Hematopoietic multipotent progenitor cell (in vitro differentiated cells): ENCODE data around the gene AIRE. TPM values are rescaled to one million over a fixed set of nuclear protein-coding genes. Genes with fewer than 3 reads are reported as not detected.

ENCODE experiments used
- DNase-seq, 3 donors: peaks; one replicate each; pipeline ENCODE4 v3.0.0-alpha.2; 2011 to 2015; ENCODE audit warnings: low read depth in 2 of 3, low spot score in 2 of 3
- total RNA-seq: library from RNA; depleted of rRNA; stranded (reverse); fragments of >200 nt; gene quantifications from one replicate; pipeline ENCODE4 v1.2.3, GENCODE V29; 2012

AIRE gene
- total RNA-seq, 1 donor: 0.27 TPM

DNA sequence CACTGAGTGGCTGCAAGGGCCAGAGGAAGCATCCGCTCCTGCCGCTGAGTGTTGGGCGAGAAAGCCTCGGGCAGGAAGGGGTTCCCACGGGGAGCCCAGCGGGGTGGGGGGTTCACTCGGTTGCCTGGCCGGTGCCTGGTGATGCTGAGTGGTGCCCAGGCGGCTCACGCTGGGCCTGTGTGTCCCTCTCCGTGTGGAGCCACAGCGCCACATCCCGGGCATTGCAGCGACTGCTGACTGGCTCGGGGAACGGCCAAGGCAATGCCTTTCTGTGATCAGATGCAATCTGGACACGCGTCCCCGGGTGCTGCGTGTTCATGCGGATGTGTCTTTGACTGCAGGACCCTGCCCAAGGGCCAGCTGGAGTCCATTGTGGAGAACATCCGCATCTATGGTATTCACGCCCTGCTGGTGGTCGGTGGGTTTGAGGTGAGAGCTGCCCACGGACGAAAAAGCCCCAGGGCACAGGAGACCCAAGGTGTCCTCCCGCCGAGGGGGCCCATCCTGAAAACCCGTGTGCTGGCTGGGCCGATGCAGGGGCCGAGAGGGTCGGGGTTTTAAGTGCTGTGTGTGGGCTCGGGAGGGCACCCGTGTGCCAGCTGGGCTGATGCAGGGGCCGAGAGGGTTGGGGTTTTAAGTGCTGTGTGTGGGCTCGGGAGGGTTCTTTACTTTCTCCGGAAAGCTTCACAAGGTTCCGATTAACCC, 37.1 kb downstream of the AIRE start:
- DNase-seq: no peak

DNA sequence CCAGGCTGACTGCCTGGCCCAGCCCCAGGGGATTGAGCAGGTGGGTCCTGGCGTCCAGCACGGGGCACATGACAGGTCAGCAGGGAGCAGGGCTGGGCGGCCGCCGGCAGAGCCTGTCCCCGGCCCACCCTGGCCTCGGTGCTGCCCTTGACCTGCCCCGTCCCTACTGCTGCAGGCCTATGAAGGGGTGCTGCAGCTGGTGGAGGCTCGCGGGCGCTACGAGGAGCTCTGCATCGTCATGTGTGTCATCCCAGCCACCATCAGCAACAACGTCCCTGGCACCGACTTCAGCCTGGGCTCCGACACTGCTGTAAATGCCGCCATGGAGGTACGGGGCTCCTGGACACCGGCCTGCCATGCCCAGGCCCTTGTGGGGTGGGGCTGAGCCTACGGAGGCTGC, 37.9 kb downstream of the AIRE start:
- no peak for DNase-seq

DNA sequence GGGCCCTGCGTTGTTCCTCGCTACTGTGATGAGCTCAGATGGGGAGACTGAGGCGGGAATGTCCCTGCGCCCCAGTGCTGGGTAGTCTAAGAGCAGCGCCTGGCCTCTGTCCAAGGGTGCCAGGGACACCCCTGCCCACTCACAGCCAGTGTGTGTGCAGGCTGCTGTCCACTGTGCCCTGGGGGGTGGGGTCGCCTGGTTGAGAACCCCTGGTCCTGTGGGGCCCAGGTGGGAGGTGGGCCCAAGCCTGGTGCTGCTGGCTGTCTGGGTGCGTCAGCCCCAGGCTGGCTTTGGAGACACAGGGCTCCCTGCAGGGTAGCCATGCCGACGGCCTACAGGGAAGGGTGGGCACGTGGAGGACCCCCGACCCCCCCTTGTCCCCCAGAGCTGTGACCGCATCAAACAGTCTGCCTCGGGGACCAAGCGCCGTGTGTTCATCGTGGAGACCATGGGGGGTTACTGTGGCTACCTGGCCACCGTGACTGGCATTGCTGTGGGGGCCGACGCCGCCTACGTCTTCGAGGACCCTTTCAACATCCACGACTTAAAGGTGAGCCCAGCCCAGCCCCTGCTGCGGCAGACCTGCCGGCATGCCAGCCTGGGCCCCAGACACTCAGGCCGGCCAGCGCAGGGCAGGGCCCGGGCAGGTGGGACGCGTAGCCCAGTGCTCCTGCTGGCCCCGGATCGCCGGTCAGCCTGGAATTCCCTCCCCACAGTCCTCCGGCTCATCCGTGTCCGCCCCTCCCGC, 38.6 kb downstream of the AIRE start:
- DNase-seq: no peak

DNA sequence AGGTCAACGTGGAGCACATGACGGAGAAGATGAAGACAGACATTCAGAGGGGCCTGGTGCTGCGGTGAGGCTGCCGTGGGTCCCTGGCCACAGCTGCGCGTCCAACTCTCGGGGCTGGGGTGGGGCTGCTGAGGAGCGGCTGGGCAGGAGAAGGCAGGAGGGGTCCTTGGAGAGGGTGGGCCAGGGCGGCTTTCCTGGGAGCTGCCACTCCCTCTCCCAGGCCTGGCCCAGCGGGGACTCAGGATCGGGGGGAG, 39.1 kb downstream of the AIRE start:
- DNase-seq: no peak

DNA sequence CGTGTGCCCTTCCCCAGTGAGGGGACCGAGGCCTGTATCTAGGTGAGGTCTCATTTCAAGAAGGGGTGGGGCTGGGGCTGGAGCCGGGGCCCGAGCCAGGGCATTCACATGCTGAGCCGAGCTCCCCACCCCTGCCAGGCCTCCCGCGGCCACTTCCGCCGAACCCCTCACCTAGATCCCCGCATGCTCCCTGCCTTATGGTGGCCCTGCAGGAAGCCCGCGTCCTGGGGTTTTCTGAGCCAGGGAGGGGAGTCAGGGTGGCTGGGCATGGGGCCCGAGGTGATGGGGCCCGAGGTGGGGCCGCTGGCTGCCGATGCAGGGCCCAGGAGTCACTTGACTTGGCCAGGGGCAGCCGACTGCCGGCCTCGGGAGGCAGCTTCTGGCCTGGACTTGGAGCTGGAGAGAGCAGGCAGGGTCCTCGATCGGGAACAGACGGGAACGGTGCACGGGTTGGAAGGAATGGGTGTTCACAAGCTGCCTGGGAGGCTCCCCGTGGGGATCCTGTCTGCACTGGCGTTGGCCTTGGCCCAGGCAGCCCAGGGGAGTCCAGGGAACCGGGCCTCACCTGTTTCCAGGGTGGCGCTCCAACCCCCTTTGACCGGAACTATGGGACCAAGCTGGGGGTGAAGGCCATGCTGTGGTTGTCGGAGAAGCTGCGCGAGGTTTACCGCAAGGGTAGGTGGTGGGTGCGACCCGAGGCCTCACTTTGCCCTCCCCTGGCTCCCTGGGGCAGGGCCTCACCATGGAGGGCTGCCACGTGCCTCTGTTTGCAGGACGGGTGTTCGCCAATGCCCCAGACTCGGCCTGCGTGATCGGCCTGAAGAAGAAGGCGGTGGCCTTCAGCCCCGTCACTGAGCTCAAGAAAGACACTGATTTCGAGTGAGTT, 40.0 kb downstream of the AIRE start:
- DNase-seq: no peak

DNA sequence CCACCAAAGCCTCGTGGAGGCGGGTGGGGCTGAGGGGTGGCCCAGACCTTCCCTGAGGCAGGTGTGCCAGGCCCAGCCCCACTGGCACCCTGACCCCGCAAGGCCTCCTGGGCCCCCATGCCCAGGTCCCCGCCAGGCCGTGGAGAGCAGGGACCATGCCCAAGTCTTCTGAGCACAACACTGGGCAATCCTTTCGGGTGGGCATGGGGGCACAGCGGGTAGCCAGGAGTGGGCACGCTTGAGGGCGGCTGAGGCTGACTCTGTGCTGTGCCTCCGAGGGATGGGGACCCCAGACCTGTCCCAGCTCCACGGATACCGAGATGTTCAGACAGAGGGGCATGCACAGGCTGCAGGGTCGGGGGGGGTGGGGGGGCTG, 40.6 kb downstream of the AIRE start:
- no peak for DNase-seq

DNA sequence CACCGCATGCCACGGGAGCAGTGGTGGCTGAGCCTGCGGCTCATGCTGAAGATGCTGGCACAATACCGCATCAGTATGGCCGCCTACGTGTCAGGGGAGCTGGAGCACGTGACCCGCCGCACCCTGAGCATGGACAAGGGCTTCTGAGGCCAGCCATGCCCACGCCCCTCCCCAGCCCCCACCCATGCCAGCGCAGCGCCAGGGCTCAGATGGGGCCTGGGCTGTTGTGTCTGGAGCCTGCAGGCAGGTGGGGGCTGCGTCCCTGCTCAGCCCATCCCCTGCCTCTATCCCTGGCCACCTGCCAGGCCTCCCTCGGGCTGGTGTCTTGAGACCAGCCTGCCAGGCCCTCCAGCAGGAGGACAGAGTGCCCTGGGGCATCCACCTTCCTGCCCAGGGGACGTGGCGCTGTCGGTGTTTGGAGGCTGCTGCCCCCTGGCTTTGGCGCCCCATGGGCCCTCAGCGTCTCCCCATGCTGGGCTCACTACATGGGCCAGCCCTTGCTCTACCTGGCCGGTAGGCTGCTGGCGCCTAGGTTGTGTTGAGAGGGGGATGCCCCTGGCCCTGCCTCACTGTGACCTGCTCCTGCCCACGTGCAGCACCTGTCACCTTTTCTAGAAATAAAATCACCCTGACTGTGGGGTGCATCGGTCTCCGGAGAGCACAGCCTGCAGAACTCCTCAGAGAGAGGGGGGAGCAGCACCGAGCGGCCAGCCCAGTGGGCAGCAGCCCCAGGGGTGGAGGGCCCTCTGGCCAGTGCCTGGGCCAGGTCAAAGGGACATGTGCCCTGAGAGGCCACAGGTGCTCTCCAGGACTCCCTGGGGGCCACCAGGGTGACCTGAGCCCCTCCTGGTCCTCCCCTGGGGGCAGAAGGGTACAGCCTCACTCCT, 41.3 kb downstream of the AIRE start:
- DNase-seq: no peak

DNA sequence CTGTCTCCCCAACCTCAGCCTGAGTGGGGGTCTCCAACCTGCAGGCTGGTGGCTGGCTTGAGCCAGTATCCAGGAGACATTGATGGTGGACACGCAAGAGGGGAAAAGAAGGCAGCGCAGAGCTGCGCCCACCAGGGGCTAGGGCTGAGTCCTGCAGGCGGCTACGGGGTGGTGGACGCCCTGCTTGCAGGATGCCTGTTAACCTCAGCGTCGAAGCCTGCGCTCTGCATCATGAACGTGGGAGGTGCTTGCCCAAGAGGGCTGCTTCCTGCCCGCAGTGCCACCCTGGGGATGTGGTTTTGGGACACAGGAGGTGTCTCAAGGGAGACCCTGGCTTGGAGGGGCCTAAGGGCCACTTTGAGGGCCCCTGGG, 41.9 kb downstream of the AIRE start:
- no peak for DNase-seq

DNA sequence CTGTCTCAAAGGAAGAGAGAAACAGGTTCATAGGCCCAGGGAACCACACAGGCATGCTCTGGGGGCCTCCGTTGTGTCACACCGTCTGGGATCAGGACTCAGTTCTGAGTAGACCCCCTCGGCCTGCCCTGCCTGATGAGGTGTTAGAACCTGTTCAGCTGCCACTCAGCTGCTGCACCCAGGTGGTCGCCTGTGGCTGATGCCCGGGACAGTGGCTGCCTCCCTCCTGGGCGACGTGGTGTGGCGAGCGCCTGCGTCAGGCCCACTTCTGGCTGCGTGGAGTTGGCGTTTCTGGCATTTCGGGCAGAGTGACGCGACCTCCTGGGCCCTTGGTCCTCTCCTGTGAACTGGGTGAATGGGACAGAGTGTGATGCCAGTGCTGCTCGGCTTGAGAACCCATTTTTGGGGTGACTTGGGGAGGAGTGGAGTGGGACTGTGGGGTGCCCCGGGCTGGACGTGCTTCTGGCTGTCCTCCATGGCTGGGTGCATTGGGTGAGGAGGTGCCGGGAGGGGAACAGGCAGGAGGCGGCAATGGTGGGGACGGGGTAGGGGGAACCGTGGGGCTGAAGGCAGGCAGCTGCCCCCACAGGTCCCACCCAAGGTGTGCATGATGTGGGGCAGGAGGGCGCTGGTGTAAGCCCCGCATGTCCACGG, 42.7 kb downstream of the AIRE start:
- no peak for DNase-seq

DNA sequence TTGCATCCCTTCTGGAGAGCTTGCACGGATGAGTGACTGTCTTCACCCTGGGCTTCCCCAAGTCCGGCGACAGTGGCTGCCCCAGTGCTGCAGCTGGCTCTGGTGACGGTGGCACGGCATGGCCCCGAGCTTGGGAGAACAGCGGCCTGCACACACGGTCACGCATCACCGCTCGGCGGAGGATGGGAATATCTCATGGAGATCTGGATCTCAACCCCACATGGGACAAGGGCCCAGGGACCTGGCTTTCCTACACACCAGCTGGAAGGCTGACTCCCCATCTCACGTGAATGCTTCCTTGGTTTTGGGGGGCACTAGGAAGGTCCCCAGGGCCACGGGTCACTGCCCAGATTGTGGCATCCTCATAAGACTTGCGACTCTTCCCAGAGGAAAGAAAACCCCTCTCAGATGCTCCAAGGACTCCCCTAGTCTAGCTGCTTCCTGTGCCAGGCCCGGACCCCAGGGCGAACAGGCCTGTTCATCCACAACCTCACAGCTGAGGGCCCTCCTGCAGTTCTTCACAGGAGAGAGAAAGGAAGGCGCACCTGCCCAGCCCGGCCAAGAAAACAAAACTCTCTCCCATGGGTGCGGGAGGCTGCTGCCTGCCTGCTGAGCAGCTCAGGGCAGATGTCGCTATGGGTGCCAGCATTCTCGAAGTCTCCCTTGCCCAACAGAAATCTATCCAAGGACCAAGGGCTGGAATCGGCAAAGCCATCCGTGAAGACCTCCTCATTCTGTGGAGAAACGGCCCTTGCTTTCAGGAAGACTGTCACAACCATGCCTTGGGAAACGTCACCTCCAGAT, 43.6 kb downstream of the AIRE start:
- no peak for DNase-seq

DNA sequence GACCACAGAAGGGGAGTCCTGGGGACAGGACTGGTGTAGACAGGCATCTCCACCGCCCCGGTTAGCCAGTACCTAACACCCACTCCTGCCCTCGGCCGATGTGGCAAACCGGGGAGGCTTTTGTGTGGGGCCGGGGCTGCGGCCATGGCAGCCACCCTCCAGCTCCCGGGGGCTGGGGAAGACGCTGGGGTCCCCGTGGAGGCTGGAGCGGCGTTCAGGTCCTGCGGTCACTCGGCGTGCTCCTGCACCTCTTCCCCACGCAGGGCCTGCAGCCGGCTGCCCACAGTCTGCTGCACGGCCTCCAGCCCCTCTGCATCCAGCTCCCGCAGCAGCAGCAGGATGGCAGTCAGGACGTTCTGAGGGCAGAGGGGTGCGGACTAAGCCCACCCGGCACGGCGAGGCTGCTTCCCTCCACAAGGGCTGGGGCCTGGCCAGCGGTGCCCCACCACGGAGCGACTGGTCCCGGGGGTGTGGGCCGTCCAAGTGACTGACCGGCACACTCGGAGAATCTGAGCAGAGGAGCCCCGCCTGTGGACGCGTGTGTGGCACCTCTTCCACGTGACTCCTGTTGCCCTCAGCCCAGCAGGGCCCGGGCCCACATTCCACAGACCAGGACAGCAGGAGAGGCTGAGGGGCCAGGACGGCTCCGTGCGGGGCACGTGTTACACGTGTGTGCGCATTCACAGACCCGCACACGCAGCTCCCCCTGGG, 44.5 kb downstream of the AIRE start:
- no peak for DNase-seq

DNA sequence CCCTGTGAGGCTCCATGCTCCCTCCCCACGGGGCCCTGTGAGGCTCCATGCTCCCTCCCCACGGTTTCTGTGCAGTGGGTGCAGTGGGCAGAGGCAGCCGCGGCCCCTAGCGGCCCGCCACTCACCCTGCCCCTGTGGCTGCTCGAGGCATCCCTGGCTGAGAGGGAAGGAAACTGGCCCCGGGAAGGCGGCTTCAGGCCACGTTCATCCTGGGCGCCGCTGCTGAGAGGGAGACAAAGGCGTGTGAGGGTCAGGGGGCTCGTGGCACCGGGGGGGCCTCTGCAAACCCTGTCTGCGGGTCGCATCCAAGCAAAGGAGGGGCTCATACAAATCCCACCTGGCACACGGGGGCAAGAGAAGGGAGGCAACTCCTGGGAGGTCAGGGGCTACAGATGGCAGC, 45.0 kb downstream of the AIRE start:
- no peak for DNase-seq

DNA sequence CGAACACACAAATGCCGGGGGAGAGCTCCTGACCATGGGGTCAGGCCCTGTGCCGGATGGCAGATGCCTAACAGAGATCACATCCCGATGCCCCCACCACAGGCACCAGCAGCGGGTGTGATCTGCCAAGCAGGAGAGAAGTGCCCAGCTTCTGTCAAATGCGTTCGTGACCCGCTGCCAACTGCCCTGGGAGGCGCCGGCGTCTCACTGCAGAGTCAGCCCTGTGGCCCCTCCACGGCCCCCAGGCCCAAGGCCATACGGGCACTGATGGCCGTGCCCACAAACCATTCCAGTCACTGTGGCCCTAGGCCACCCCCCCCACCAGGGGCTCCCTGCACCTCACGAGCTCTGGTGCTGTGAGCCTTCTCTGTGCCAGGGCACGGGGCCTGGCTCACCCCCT, 45.5 kb downstream of the AIRE start:
- DNase-seq: no peak

DNA sequence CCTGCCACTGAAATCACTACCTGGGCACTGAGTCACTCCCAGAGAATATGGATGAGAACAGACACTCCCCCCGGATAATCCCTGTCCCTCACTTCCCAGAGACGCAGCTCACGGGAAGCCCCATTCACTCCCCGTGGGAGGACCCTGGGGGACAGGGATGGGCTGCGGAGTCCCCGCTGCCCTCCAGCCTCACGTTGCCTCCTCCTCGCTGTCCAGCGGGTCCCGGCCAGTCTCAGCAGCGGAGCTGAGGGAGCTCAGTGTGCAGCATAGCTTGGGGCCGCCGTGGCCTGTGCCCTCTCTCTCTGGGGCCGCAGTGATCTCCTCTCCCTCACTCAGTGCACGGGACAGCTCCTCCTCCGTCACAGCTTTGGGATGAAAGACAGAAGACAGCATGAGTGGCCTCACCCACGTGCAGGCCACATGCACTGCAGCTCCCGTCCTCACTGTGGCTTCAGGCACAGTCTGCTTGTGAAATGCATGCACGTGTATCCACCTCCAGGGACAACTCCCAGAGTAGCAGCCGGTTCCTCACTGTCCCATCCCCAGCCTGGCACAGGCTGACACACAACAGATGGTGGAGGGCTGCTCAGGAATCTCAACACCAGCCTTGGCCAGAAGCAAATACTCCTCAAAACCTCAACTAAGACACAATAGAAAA, 46.1 kb downstream of the AIRE start:
- no peak for DNase-seq

DNA sequence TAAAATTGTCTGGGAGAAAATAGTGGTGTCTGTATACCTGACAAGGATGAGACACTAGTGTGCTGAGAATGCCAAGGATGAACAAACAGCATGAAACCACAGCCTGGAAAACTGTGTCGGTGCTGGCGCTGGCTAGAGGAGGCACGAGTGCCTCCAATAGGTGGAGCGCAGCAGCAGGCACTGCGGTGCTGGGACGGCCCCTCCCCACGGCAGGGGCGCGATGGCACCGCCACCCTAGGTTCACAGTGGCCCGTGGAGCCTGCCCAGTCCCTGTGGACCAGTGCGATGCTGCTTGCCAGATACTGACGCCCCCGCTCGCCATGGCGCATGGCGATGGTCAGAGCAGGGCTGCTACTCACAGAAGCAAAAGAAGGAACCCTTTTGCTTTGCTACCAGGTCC, 46.7 kb downstream of the AIRE start:
- DNase-seq: no peak

DNA sequence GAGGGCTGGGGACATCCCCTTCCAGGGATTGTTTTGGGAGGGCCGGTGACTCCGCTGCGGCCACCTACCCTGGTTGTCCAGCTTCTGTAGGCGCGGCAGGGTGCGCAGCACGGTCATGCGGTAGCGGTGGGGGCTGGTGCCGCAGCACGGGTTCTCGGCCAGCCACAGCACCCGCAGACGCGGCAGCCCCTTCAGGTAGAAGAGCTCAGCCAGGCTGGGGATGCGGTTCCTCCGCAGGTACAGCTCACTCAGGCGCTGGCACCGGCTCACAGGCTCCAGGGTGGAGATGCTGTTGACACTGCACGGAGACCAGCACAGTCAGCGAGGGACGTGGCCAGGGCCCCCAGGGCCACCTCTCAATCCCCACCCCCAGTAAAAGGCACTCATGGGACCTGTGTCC, 47.3 kb downstream of the AIRE start:
- DNase-seq: no peak

DNA sequence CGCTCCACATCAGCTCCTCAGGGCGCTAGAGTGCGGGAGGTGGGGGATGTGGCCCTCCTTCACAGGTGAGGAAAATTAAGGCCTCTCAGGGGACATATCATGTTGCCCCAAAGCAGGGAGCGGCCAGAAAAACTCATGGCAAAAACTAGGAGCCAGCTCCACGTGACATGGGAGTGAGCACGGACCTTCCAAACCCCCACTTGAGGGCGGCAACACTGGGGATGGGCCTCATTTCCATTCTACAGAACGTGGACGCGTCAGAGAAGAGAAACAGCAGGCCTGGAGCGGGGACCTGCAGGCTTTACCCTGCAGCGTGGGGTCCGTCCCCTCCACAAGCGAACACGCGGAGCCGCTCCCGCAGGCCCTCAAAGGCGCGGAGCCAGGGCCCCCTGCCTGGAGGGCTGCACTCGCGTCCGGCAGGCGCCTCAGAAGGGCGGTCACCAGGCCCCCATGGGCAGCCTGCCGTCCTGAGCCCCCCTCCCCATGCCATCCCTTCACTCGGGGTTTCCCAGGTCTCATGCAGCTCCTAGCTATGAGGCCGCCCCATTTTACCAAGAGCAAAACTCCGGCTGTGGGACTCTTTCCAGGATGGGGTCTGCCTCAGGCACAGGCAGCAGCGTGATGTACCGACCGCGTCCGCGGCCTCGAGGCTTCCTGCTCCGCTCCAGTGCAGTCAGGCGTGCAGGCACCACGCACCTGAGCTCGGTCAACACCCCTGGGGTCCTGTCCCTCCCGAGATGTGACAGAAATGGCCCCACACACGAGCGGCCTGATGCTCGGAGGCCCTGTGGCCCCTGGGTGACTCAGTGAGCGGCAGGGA, 48.0 kb downstream of the AIRE start:
- DNase-seq: no peak
